Mammary epithelial cell (primary cell): ENCODE measurements around the gene PCBD2.

ENCODE experiments used
- CTCF ChIP-seq, 2 donors: IDR thresholded peaks in 1 of 2; conservative IDR thresholded peaks in 1 of 2; 2 replicates each; pipeline ENCODE4 v1.5.1; 2011 to 2012; ENCODE audit warnings: inconsistent platforms in 2 of 2, low read length in 2 of 2, mild to moderate bottlenecking in 2 of 2, control low read depth in 1 of 2, low read depth in 1 of 2; ENCODE audit not compliant: insufficient read depth in 1 of 2; ENCODE audit errors: extremely low read depth in 1 of 2
- EZH2 ChIP-seq: IDR thresholded peaks from 2 replicates; pipeline ENCODE4 v1.6.1; 2012; ENCODE audit warnings: low read length, inconsistent platforms, borderline replicate concordance

- TF ChIP-seq CTCF (conservative IDR thresholded peaks at IDR 0.05 in 1 of 2, IDR thresholded peaks at IDR 0.05 in 1 of 2; ENCODE audit: extremely low read depth in 1 of 2, insufficient read depth in 1 of 2, low read depth in 1 of 2, low read length in 2 of 2) (no peak), EZH2 (no peak)
These were observed 102.4 kb downstream of the PCBD2 start for GRCh38 chr5:135007305-135007704.
